MCF 10A (cell line): ENCODE data around the gene KIF1B. TPM values are rescaled to one million over a fixed set of nuclear protein-coding genes. Genes with fewer than 3 reads are reported as not detected.

Experiments used
- BruUV-seq: library from RNA; stranded (reverse); fragments of 400-500 nt; replicated peaks from 2 replicates; lab custom pipeline; 2021; lab: Mats Ljungman, UMichigan
- CTCF ChIA-PET: fragments of 300-600 bp; sonication (Branson Sonifier 250); formaldehyde crosslinking; extraction: SDS; loops from one replicate; lab custom pipeline; 2021; ENCODE audit warnings: antibody characterized with exemption, inconsistent platforms; lab: Yijun Ruan, JAX
- POLR2A ChIA-PET: fragments of 300-600, 350-650 bp; sonication (Branson Sonifier 250); formaldehyde crosslinking; extraction: SDS; loops from one replicate; lab custom pipeline; 2020; ENCODE audit warnings: antibody characterized with exemption, inconsistent platforms; lab: Yijun Ruan, JAX
- DNase-seq: peaks from one replicate; pipeline ENCODE4 v3.0.0-alpha.2; 2018; ENCODE audit not compliant: unreplicated experiment
- H3K27ac Mint-ChIP-seq: one replicate; pipeline ENCODE4 v1.8.0; 2022; ENCODE audit warnings: mild to moderate bottlenecking, low read depth, mixed read lengths; ENCODE audit not compliant: unreplicated experiment
- H3K27me3 Mint-ChIP-seq: one replicate; pipeline ENCODE4 v1.8.0; 2022; ENCODE audit warnings: mixed read lengths; ENCODE audit not compliant: insufficient read depth, unreplicated experiment
- H3K36me3 Mint-ChIP-seq: one replicate; pipeline ENCODE4 v1.8.0; 2022; ENCODE audit warnings: mild to moderate bottlenecking, moderate library complexity, mixed read lengths; ENCODE audit not compliant: insufficient read depth, unreplicated experiment
- H3K4me1 Mint-ChIP-seq: one replicate; pipeline ENCODE4 v1.8.0; 2022; ENCODE audit warnings: mixed read lengths; ENCODE audit not compliant: insufficient read depth, unreplicated experiment
- H3K4me3 Mint-ChIP-seq: one replicate; pipeline ENCODE4 v1.8.0; 2022; ENCODE audit warnings: mild to moderate bottlenecking, moderate library complexity, mixed read lengths; ENCODE audit not compliant: unreplicated experiment
- H3K9me3 Mint-ChIP-seq: one replicate; pipeline ENCODE4 v1.8.0; 2022; ENCODE audit warnings: mixed read lengths; ENCODE audit not compliant: unreplicated experiment
- CTCF ChIP-seq: fragments of 200-600 bp; IDR thresholded peaks from one replicate; pipeline ENCODE4 v1.8.0; 2022; ENCODE audit warnings: antibody characterized with exemption, mild to moderate bottlenecking; ENCODE audit not compliant: unreplicated experiment
- intact Hi-C: fragments of 100-400 bp; cut with micrococcal nuclease; formaldehyde crosslinking; loops from 2 replicates; pipeline ENCODE4 v1.14.1; 2022
- total RNA-seq: library from RNA; stranded (reverse); gene quantifications from 2 replicates; pipeline ENCODE4 v1.2.3, GENCODE V29; 2022

Gene KIF1B
- total RNA-seq, 1 experiment from 2014 or later: 35.9 TPM

GRCh38 chr1:10306435-10306834, 96.1 kb downstream of the KIF1B start:
- ChIA-PET CTCF (no interaction called here), POLR2A (interaction anchor here (0.5 to 0.9 kb wide), 2 partner anchors 93 to 96 kb away, joined by 3 to 4 read pairs; partner anchors contain the start of genes KIF1B and PGD)
- intact Hi-C loops: no loop called here
- no peak overlapping the region for H3K4me3 Mint-ChIP-seq
- H3K27me3 Mint-ChIP-seq: no peaks in the 10 kb centered on the region
- no peak for TF ChIP-seq CTCF
- DNase-seq: no peak
- BruUV-seq: no TSS peak
- no peak overlapping the region for H3K27ac Mint-ChIP-seq
- H3K9me3 Mint-ChIP-seq: no peaks in the 10 kb centered on the region
- peaks cover 43% of the 10 kb centered on the region for H3K36me3 Mint-ChIP-seq
- H3K4me1 Mint-ChIP-seq: no peaks in the 10 kb centered on the region

- CTCF ChIA-PET: no interaction called here
- Mint-ChIP-seq H3K36me3 (peaks cover 33% of the 10 kb centered on the region), H3K9me3 (no peaks in the 10 kb centered on the region), H3K4me1 (no peaks in the 10 kb centered on the region), H3K27me3 (no peaks in the 10 kb centered on the region), H3K4me3 (no peak overlapping the region), H3K27ac (no peak overlapping the region)
- BruUV-seq: no TSS peak
- intact Hi-C loops: no loop called here
- DNase-seq: no peak
- TF ChIP-seq CTCF: no peak
- POLR2A ChIA-PET: no interaction called here
Observed at GRCh38 chr1:10308001-10308400, 97.6 kb downstream of the KIF1B start.

- DNase-seq: no peak
- BruUV-seq: no TSS peak
- no peaks in the 10 kb centered on the region for H3K4me1 Mint-ChIP-seq
- no peaks in the 10 kb centered on the region for H3K9me3 Mint-ChIP-seq
- H3K4me3 Mint-ChIP-seq: no peak overlapping the region
- H3K27ac Mint-ChIP-seq: no peak overlapping the region
- CTCF ChIA-PET: interaction anchor here (0.5 to 0.7 kb wide), 2 partner anchors 43 to 104 kb away, joined by 3 to 4 read pairs; no protein-coding TSS in a partner anchor
- no peaks in the 10 kb centered on the region for H3K27me3 Mint-ChIP-seq
- TF ChIP-seq CTCF: no peak
- POLR2A ChIA-PET: no interaction called here
- peaks cover 19% of the 10 kb centered on the region for H3K36me3 Mint-ChIP-seq
- intact Hi-C loops: no loop called here
Observed at GRCh38 chr1:10309243-10310011, 99.1 kb downstream of the KIF1B start.

- ChIA-PET POLR2A (interaction anchor here (0.6 to 1.1 kb wide), 2 partner anchors 17 to 21 kb away, joined by 3 to 4 read pairs; no protein-coding TSS in a partner anchor), CTCF (no interaction called here)
- Mint-ChIP-seq H3K4me1 (no peaks in the 10 kb centered on the region), H3K9me3 (no peaks in the 10 kb centered on the region), H3K27ac (no peak overlapping the region), H3K27me3 (no peaks in the 10 kb centered on the region), H3K36me3 (peaks cover 16% of the 10 kb centered on the region), H3K4me3 (no peak overlapping the region)
- no TSS peak for BruUV-seq
- no peak for DNase-seq
- TF ChIP-seq CTCF: no peak
- intact Hi-C loops: no loop called here
Observed at GRCh38 chr1:10316752-10317151, 106.4 kb downstream of the KIF1B start.
